Small intestine (tissue), 7 donors: Measurements from ENCODE around the gene RHBDL1. TPM values are rescaled to one million over a fixed set of nuclear protein-coding genes. Genes with fewer than 3 reads are reported as not detected.

Experiments used
- DNase-seq, 2 donors: peaks; one replicate each; pipeline versions ENCODE4 v3.0.0 to v3.0.0-alpha.2; 2013
- FAIRE-seq: peaks from 2 replicates; lab custom pipeline; 2012; peaks lifted over from hg19 to GRCh38; lab: Jason Lieb, UNC
- H3K27ac ChIP-seq, 3 donors: one replicate each; pipeline ENCODE4 v1.5.1; 2013; ENCODE audit warnings: low read length in 2 of 3, mild to moderate bottlenecking in 2 of 3, control low read depth in 1 of 3, inconsistent platforms in 1 of 3, low read depth in 1 of 3, moderate library complexity in 1 of 3
- H3K27me3 ChIP-seq, 3 donors: one replicate each; pipeline ENCODE4 v1.6.1; 2013; ENCODE audit warnings: low read length in 3 of 3, inconsistent platforms in 1 of 3; ENCODE audit not compliant: control insufficient read depth in 3 of 3, insufficient read depth in 3 of 3
- H3K36me3 ChIP-seq, 3 donors: one replicate each; pipeline ENCODE4 v1.6.1; 2013; ENCODE audit warnings: low read length in 3 of 3, inconsistent platforms in 1 of 3, low read depth in 1 of 3, mild to moderate bottlenecking in 1 of 3, moderate library complexity in 1 of 3; ENCODE audit not compliant: control insufficient read depth in 3 of 3, insufficient read depth in 2 of 3
- H3K4me1 ChIP-seq, 3 donors: one replicate each; pipeline ENCODE4 v1.6.1; 2013; ENCODE audit warnings: low read length in 2 of 3, inconsistent platforms in 1 of 3, low read depth in 1 of 3, mild to moderate bottlenecking in 1 of 3, moderate library complexity in 1 of 3; ENCODE audit not compliant: control insufficient read depth in 3 of 3, insufficient read depth in 2 of 3
- H3K4me3 ChIP-seq, 3 donors: one replicate each; pipeline ENCODE4 v1.5.1; 2013; ENCODE audit warnings: low read length in 3 of 3, control low read depth in 1 of 3, inconsistent platforms in 1 of 3, low read depth in 1 of 3, mild to moderate bottlenecking in 1 of 3, moderate library complexity in 1 of 3
- H3K9me3 ChIP-seq, 2 donors: one replicate each; pipeline ENCODE4 v1.6.1; 2013; ENCODE audit warnings: low read depth in 1 of 2, low read length in 1 of 2; ENCODE audit not compliant: control insufficient read depth in 2 of 2, insufficient read depth in 1 of 2
- WGBS, 3 donors: extraction: QIAGEN DNeasy Blood & Tissue Kit; methylation state at CpG; one replicate each; pipeline ENCODE4 v1.1.7; 2013; 5-methylcytosine and 5-hydroxymethylcytosine counted together
- polyA plus RNA-seq, 4 donors: library from polyadenylated mRNA; stranded (reverse) in 3 of 4; unstranded in 1 of 4; fragments of 200-250 nt in 3 of 4; fragments of 120-200 nt in 1 of 4; gene quantifications; one replicate each; pipeline versions ENCODE4 v1.2.1 to v1.2.3, GENCODE V29; 2013
- donor health status: healthy with polysubstance abuse.
- donor health status: control.
- donor health status: control.
- donor health status: Bipolar disorder and iron deficiency.
- donor health status: healthy.

RHBDL1 gene
- polyA plus RNA-seq, 4 donors = 2.7 to 6.2 (median 4.7) TPM

DNA sequence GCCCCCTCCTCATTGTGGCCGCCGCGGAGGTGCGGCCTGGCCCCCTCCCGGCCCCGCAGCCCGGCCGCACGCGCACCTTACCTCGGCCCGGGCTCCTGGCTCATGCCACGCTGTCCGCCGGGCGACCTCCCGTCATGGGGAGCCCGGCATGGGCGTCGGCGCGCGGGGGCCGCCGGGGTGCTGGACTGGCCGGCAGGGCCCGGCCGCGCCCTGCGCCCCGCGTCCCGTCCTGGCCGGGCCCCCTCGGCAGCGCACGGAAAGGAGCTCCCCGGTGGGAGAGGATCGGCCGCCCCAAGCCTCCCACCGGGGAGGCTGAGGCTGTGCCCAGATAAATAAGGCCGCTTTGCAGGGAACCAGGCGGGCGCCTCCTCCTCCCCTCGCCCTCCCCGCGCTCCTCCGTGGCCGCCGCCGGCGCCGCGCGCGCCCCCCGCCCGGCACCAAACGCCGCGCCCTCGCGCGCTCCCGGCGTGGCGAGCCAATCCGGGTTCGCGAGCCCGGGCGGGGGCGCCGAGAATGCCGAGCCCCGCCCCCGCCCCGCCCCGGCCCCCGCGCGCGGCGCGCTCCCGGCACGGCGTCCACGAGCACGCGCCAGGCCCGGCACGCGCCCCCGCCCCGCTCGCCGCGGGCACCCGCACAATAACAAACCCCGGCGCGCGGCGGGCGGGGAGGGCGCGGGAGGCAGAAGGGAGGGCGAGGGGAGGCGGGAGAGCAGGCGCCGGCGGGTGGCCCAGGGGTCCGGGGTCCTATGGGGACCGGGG, 30.1 kb downstream of the RHBDL1 start, which contains the start of gene FBXL16:
Gene FBXL16 (minus strand): TSS at position 371 of the 758 bp plus-strand sequence. CDS start 8,396 bp downstream, outside the sequence.
- Histone ChIP-seq H3K4me3 (peak within 1 kb of the TSS in 2 of 3 donors; percentile 7 to 32), H3K9me3 (no peaks in the 10 kb centered on the region), H3K27ac (peak within 1 kb of the TSS in 1 of 3 donors; percentile 22), H3K36me3 (no peaks in the 10 kb centered on the region), H3K27me3 (peaks cover 31 to 88% (median 62%) of the 10 kb centered on the region in 3 donors), H3K4me1 (peaks cover 0 to under 1% (median 0%) of the 10 kb centered on the region in 3 donors)
- DNase-seq (no peak), FAIRE-seq (no peak)
- WGBS, 3 donors = 1 to 2% (median 1%) methylated on average over 30 to 115 of the region's 115 CpGs

DNA sequence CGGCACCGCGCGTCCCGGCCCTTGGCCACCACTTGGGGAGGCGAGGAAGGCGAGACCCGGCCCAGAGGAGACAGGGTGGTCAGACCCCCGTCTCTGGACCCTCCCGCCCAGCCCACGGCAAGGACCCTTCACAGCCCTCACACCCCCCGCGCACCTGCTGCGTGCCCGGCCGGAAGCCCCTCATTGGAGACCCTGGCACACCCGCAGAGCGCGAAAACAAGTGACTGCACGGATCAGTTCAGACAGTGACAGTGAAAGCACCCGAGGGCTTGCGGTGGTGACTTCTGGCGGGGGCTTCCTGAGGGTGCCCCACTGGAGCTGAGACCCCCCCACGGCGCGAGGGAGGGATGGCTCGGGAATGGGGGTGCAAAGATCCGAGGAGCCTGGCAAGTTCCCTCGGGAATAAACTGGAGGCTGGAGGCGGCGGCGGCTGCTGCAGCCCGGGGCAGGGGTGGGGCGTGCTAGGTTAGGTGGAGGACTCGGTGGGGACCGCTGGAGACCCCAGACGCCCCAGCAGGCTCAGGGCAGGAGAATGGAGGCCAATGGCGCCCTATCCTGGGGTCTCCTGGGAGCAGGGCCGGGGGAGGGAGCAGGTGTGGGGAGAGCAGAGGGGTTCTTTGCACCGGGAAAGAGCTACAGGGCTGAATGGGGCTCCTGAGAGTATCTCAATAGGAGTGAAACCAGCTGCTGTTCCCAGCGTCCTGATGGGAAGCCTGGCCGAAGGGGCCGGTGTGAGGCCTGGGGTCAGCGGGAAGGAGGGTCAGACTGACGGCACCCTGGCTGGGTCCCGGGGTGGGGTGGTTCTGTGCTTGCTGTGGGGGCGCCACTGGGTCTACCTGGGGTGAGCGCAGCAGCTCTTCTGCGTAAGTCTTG, 31.0 kb downstream of the RHBDL1 start:
- DNase-seq (no peak), FAIRE-seq (no peak)
- Histone ChIP-seq H3K9me3 (no peaks in the 10 kb centered on the region), H3K4me3 (peak overlapping the region in 1 of 3 donors; percentile 32), H3K27ac (peak overlapping the region in 1 of 3 donors; percentile 22), H3K36me3 (no peaks in the 10 kb centered on the region), H3K4me1 (peaks cover 0 to 7% (median 0%) of the 10 kb centered on the region in 3 donors), H3K27me3 (peaks cover 31 to 88% (median 61%) of the 10 kb centered on the region in 3 donors)
- WGBS, 3 donors = 5 to 6% (median 5%) methylated on average over 37 to 49 of the region's 49 CpGs

DNA sequence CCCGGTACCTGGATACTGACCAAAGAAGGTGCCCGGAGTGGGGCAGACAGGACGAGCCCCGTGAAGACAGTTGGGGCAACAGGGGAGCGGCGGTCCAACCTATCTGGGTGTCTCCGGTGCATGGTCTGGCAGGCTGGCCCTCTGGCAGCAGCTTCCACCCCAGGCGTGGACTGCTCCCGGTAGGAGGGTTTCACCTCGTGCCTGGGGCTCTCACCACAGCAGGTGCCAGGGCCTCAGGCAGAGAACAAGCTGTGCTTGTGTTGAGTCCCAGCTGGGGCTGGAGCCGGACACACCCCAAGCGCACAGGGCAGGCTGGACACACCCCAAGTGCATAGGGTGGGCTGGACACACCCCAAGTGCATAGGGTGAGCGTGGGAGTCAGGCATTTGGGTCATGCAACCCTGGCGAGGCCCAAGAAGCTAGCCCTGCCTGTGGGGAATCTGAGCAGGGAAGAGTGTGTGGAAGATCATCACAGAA, 31.6 kb downstream of the RHBDL1 start:
- no peaks in the 10 kb centered on the region for H3K36me3 ChIP-seq
- DNase-seq (no peak), FAIRE-seq (no peak)
- H3K27ac ChIP-seq = no peak overlapping the region
- no peak overlapping the region for H3K4me3 ChIP-seq
- peaks cover 27 to 83% (median 58%) of the 10 kb centered on the region in 3 donors for H3K27me3 ChIP-seq
- H3K4me1 ChIP-seq = peaks cover 0 to 9% (median 0%) of the 10 kb centered on the region in 3 donors
- no peaks in the 10 kb centered on the region for H3K9me3 ChIP-seq
- 17 to 38% (median 30%) methylated on average over 14 of the region's 14 CpGs for WGBS, 3 donors

DNA sequence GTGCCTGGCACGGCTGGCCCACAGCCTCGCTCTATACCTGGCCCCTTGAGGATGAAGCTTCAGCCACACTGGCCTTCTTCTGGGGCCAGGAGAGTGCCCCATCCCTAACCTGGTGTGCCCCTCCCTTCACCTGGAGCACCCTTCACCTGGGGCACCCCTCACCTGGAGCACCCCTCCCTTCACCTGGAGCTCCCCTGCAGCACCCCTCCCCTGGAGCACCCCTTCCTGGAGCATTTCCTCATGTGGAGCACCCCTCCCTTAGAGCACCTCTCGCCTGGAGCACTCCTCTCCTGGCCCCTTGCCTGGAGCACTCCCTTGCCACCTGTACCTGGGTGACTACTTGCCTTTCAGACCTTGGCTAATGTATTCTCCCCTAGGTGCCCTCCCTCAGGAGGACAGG, 32.5 kb downstream of the RHBDL1 start:
- peaks cover 0 to 9% (median 0%) of the 10 kb centered on the region in 3 donors for H3K4me1 ChIP-seq
- no peak for DNase-seq
- H3K9me3 ChIP-seq = no peaks in the 10 kb centered on the region
- no peak overlapping the region for H3K4me3 ChIP-seq
- FAIRE-seq = no peak
- H3K27ac ChIP-seq = no peak overlapping the region
- peaks cover 22 to 74% (median 50%) of the 10 kb centered on the region in 3 donors for H3K27me3 ChIP-seq
- WGBS, 3 donors = 31 to 55% (median 40%) methylated on average over 3 of the region's 3 CpGs
- no peaks in the 10 kb centered on the region for H3K36me3 ChIP-seq

DNA sequence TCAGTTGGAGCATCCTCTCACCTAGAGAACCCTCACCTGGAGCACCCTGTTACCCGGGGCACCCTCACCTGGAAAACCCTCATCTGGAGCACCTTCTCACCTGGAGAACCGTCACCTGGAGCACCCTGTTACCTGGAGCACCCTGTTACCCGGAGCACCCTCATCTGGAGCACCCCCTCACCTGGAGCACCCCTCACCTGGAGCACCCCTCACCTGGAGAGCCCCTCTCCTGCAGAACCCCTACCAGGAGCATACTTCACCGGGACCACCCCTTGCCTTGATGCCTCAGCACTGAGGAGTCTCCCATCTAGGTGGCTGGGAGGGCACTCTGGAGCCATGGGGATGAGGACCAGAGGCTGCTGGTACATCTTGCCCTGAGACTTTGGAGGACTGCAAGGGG, 33.5 kb downstream of the RHBDL1 start:
- Histone ChIP-seq H3K9me3 (no peaks in the 10 kb centered on the region), H3K4me1 (peaks cover 0 to 9% (median 0%) of the 10 kb centered on the region in 3 donors), H3K4me3 (no peak overlapping the region), H3K36me3 (no peaks in the 10 kb centered on the region), H3K27me3 (peaks cover 16 to 70% (median 45%) of the 10 kb centered on the region in 3 donors), H3K27ac (no peak overlapping the region)
- no peak for DNase-seq
- WGBS, 3 donors = 66 to 72% (median 71%) methylated on average over 4 of the region's 4 CpGs
- FAIRE-seq = no peak

DNA sequence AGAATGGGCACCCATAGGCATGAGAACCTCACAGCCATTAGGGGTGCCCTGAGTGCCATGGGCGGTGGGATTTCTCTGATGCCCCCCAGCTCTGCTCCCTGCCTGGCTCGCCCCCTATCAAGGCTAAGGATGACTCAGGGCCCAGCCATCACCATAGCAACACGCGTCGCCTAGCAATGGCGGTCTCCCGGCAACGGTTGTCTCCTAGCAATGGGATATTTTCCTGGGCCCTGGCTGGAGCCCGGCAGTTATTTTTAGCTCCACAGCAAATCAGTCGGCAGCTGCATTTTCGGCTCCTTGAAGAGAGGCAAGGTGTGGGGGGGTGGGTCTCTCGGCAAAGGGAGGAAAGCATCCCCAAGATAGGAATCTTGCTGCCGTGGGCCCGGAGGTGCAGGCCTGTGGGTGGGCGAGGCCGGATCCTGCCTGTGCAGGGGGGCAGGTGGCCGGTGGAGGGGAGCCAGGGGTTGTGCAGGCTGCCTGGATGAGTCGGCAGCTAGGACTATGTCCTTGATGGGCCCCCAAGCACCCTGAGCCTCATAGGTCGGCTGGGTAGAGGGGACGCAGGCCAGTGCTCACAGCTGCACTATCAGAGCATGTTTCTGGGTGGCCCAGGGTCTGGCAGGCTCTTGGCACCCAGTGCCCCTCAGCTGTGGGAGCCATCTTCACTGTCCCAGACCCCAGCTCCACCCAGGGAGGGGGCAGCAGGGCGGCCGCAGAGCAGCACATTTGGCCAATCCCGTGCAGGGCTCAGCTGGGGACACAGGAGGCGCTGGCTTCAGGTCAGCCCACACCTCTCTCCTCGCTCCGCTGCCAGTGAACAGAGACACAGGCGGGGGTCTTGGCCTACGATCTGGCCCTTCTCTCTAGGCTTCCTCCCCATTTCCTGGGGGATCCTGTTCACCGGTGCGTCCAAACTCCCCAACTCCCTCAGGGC, 34.4 kb downstream of the RHBDL1 start:
- H3K9me3 ChIP-seq = no peaks in the 10 kb centered on the region
- H3K27ac ChIP-seq = peak overlapping the region in 1 of 3 donors; percentile 67
- peaks cover 14 to 69% (median 38%) of the 10 kb centered on the region in 3 donors for H3K27me3 ChIP-seq
- FAIRE-seq = no peak
- WGBS, 3 donors = 16 to 23% (median 18%) methylated on average over 29 to 30 of the region's 30 CpGs
- H3K4me1 ChIP-seq = peaks cover 0 to 14% (median 3%) of the 10 kb centered on the region in 3 donors
- DNase-seq = peak in 1 of 2 donors; percentile 52
- H3K4me3 ChIP-seq = no peak overlapping the region
- H3K36me3 ChIP-seq = no peaks in the 10 kb centered on the region

DNA sequence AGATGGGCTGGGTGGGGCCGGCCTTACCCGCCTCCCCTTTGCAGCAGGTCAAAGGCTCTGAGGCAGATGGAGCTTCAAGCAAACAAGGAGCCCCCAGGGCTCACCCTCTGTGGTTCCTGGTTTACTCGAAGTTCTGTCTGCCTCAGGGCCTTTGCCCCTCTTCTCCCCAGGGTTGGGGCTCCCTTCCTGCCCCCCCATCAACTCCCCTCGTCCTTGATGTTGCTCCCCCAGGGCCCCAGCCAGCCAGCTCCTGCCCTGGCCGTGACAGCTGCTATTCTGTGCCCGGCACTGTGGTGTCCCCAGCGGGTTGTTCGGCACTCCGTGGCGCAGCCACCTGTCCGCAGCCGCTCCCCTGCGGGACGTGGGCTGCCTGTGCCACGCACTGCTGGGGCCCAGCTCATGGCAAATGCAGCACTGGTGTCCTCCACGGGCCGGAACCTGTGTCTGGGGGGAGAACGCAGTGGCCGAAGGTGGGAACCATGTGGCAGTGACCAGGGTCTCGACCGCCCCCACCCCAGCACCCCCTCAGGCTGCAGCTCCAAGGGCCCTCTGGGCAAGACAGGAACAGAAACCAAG, 35.1 kb downstream of the RHBDL1 start:
- Histone ChIP-seq H3K4me3 (no peak overlapping the region), H3K36me3 (no peaks in the 10 kb centered on the region), H3K27me3 (peaks cover 14 to 67% (median 38%) of the 10 kb centered on the region in 3 donors), H3K4me1 (peaks cover 0 to 14% (median 3%) of the 10 kb centered on the region in 3 donors), H3K27ac (peak overlapping the region in 1 of 3 donors; percentile 67), H3K9me3 (no peaks in the 10 kb centered on the region)
- DNase-seq (no peak), FAIRE-seq (no peak)
- WGBS, 3 donors = 55 to 66% (median 58%) methylated on average over 21 of the region's 21 CpGs
